Measurements from ENCODE around the gene VWA2.

Gene VWA2

GRCh38 chr10:114278140-114278883 lies 39.3 kb downstream of the VWA2 start:
- no peak for DNase-seq (ENCODE audit: low spot score)

DNA sequence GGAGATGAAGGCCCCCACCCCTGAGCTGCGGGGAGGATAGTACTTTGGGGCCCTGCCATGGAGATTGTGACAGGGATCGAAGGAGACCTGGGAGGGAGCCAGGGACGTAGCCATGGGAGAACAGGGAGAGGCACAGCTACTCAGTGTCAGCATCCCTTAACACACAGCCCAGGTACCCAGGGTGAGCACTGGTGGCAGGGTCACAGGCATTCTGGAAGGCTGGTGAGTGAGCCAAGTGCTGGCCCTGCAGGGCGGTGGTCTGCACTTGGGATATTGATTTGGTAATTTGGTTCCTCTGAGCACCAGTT lies 39.8 kb downstream of the VWA2 start:
- DNase-seq (ENCODE audit: low spot score), result no peak

GRCh38 chr10:114279289-114279688 lies 40.2 kb downstream of the VWA2 start:
- no peak for DNase-seq (ENCODE audit: low spot score)

- no peak for DNase-seq (ENCODE audit: low spot score)
These were observed 41.0 kb downstream of the VWA2 start for GRCh38 chr10:114279901-114280644.

DNA sequence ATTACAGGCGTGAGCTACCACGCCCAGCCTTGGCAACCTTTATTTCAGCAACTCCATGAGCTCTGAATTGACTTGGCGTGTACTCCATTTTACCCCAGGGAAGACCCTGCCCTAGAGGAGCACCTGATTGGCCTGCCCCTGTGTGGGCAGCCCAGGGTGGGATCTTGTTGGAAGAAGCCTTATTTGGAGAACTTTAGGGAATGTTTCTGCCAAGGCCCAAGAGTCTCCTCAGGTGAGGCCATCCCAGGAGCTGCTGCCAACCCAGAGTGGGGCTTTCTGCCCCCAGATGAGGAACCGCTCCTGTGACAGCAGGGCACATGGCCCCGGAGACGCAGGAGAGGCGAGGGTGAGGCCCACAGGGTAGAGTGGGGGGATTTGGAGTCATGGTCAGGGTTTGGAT lies 42.0 kb downstream of the VWA2 start:
- no peak for DNase-seq (ENCODE audit: low spot score)

DNA sequence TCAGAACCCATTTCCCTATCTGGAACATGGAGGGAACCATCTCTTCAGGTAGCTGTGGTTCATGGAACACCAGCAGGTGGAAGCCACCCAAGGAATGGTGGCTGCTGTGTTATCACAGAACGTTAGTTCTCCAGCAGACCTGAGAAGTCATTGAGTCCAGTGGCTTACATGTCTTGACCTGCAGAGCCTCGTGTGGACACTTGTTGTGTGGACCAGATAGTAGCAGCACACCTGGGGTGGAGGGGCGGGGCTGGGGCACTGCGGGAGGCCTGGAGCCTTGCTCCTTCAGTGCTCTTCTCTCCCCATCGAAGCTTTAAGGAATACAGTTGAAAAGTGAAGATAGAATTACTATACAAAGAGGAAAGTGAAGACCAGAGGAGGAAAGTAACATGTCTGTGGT lies 42.4 kb downstream of the VWA2 start:
- no peak for DNase-seq (ENCODE audit: low spot score)

GRCh38 chr10:114282526-114282925 lies 43.5 kb downstream of the VWA2 start:
- DNase-seq (ENCODE audit: low spot score), result no peak

DNA sequence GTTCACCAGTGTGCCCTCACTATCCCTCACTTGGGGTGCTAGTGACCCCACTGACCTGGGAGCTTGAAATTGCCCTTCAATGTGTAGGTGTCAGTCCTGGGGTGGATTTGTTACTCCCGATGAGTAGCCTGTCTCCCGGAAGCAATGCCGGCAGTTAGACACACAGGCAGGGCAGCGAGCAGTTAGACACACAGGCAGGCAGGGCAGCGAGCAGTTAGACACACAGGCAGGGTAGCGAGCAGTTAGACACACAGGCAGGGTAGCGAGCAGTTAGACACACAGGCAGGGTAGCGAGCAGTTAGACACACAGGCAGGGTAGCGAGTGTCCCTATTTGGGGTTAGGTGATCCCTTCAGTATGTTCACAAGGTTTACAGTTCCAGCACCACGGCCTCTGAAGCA lies 44.0 kb downstream of the VWA2 start:
- no peak for DNase-seq (ENCODE audit: low spot score)

GRCh38 chr10:114283535-114284234 lies 44.6 kb downstream of the VWA2 start:
- DNase-seq (ENCODE audit: low spot score), result no peak

GRCh38 chr10:114284346-114285071 lies 45.5 kb downstream of the VWA2 start:
- DNase-seq (ENCODE audit: low spot score), result no peak

GRCh38 chr10:114285961-114286441 lies 46.9 kb downstream of the VWA2 start:
- no peak for DNase-seq (ENCODE audit: low spot score)

GRCh38 chr10:114286921-114287320 lies 47.9 kb downstream of the VWA2 start:
- DNase-seq (ENCODE audit: low spot score), result no peak

GRCh38 chr10:114288424-114289095 lies 49.5 kb downstream of the VWA2 start:
- DNase-seq (ENCODE audit: low spot score), result no peak

DNA sequence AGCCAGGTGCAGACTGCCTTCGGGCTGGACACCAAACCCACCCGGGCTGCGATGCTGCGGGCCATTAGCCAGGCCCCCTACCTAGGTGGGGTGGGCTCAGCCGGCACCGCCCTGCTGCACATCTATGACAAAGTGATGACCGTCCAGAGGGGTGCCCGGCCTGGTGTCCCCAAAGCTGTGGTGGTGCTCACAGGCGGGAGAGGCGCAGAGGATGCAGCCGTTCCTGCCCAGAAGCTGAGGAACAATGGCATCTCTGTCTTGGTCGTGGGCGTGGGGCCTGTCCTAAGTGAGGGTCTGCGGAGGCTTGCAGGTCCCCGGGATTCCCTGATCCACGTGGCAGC lies 50.0 kb downstream of the VWA2 start:
- no peak for DNase-seq (ENCODE audit: low spot score)

GRCh38 chr10:114290038-114290437 lies 51.0 kb downstream of the VWA2 start:
- no peak for DNase-seq (ENCODE audit: low spot score)

DNA sequence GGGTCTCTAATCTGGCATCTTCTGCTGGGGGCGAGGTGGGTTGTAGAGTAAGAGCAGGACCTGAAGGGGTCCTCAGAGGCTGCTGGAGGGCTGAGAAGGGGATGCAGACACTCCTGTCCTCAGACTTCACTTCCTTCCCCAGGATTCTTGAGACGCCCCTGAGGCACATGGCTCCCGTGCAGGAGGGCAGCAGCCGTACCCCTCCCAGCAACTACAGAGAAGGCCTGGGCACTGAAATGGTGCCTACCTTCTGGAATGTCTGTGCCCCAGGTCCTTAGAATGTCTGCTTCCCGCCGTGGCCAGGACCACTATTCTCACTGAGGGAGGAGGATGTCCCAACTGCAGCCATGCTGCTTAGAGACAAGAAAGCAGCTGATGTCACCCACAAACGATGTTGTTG lies 52.0 kb downstream of the VWA2 start:
- DNase-seq (ENCODE audit: low spot score), result no peak

- DNase-seq (ENCODE audit: low spot score), result no peak
These were observed 52.5 kb downstream of the VWA2 start for GRCh38 chr10:114291516-114291915.

- DNase-seq (ENCODE audit: low spot score), result no peak
These were observed 54.0 kb downstream of the VWA2 start for GRCh38 chr10:114293075-114293474.

DNA sequence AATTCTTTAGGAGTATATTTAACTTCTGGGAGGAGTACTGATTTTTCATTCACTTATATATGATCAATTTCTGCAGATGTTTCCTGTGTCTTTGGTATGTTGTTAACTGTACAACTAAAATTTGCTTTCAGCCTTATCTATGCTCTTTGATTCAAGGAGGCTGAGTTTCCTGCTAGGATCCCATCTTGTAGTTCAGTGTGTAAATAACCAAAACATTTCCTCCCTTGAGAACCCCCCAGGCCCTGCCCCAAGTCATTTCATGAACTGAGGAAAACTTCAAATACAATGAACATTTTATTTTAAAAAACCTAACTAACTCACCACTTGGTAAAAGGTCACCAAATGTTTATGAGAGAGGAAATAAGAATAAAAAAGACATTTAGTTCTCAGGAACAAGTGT lies 55.5 kb downstream of the VWA2 start:
- DNase-seq (ENCODE audit: low spot score), result no peak

GRCh38 chr10:114295393-114295792 lies 56.3 kb downstream of the VWA2 start:
- DNase-seq (ENCODE audit: low spot score), result no peak

DNA sequence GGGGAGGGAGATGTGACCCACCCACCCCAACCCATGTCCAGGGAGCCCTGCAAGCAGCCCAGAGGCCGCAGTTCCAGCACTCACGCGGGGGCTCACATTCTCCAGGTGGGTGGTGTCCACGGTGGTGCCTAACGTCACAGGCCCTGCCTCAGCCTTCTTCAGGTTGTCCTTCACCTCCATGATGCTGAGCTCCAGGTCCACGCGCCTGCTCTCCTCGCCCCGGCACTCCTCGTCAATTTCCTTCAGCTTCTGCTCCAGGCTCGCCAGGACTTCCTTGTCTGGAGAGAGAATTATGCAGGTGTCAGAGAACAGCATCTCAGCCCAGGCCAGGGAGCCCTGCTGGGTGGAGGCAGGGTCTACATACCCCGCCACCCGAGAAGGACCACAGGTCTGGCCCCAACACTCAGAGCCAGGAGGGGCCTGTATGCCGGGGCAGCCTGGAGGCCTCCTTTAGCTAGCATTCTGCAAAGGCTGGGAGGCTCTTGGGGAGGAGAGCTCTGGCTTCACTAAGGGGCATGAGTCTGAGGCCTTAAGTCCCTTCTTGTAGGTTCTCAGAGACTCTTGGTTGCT lies 58.2 kb downstream of the VWA2 start:
- no peak for DNase-seq (ENCODE audit: low spot score)

All from HuH-7.5 (cell line).